C1 segment of cervical spinal cord (tissue), 14 donors: ENCODE results near the gene CISH.

Experiments
- DNase-seq, 14 donors: peaks; one replicate each; lab custom pipeline; 2025; lab: John Stamatoyannopoulos, UW

CISH gene

DNA sequence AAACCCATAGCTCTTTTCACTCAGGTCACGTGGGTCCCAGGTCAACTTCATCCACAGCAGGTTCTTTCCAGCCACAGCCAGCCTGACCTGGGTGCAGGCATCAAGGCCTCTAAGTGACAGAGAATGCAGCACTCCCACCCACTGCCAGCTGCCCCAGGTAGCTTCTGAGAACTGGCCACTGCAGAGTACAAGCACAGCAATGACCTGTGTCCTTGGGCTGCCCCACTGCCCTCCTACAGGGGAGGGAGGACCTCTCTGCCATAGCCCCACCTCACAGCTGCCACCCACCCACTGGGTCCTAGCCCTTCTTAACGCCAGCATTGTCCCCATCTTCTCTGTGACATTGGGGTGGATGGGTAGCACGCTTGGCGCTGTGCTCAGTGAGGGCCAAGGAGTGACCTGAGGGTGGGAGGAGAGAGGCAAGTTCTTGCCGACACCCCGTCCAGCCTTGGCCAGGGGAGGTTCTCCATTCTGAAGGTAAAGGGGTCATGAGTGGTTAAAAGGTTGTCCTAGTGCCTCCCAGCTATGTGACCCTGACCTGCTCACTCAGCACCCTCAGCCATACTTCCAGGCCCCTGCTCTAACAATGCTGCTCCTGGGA lies 12.4 kb downstream of the CISH start:
- DNase-seq: no peak

DNA sequence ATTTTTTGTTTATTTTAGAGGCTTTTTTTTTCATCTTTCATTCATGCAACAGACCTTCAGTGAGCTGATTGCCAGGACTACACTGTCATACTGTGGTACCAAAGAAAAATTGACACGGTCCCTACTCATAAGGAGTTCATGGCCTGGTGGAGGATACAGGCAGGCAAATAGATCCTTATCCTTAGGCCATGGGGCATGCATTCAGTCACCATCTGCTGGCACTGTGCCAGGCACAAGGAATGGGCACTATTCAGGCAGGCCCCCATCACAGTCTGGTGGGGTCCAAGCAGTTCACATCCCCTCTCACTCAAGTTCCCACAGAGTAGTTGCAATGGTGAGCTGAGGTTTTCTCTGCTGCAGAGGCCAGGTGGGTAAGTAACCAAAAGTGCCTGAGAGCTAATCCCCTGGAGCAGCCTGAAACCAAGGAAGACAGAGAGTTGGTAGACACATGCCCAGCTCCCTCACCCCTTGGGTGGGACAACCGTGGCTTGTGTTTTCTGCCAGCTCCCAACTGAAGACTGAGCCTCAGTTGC lies 17.3 kb downstream of the CISH start:
- DNase-seq: no peak

DNA sequence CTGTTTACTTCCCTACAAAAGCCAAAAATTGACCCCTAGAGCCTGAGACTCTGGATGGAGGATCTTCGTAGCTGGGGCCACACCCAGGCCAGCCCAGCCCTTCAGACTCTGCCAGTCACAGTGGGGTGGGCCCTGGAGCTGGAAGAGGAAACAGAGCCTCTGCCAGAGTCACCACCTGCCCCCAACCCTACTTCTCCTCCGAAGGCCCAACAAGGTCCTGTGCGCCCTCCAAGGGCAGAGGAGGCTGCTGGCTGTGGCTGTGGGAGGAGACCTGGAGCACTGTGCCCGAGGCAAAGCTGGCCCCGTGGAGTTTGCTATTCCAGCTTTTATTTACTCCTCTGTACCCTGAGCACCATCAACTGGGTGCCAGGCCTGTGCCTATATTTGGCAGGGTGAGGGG lies 19.0 kb downstream of the CISH start:
- DNase-seq: no peak

DNA sequence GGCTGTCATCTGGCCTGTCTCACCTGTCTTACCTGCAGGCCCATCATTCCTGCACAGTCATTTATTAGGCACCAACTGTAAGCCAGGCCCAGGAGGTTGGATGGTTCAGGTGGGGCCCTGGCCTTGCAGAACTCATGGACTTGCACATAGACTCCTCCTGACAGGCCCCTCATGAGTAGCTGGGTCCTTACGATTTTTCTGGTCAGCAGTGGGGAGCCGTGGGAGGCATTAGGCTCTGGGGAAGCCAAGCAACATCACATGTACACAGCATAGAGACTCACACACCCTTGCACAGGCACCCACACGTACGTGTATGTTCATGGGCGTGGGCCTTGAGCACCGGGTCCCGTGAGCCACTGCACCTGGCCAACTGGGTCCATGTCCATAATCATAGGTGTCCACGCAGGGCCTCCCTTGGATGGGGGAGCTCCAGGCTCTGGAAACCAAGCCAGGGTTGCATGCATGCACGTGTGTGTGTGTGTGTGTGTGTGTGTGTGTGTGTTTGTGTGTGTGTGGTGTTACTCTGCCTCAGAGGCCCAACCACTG lies 20.3 kb downstream of the CISH start:
- no peak for DNase-seq

DNA sequence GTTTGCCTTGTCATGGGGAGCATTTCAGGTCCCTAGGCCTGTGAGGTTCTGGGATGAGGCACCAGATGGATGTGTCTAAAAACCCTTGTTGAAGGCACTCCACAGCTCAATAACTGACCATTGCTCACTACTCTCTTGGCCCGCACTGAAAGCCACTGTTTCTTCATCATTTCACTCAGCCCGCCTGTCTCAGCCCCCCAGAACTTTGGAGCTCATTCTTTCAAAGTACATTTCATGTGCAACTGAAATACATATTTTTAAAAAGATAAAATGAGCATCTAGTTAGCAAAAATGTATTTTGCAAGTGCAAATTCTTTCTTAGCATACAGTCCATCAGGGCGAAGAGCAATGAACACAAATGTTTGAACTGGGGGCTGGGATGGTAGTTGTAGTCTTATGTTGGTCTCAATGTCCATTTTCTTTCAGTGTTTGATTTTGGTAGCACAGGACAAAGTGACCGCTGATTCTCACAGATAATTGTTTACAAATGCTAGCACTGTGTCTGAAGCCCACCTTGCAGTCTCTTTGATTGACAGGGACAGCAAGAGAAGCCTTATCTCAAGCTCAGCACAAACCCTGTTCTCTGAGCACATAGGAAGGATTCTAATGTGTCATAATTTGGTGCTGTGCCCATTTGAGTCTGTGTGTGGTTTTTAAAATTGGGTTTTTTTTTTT lies 22.7 kb downstream of the CISH start:
- no peak for DNase-seq

DNA sequence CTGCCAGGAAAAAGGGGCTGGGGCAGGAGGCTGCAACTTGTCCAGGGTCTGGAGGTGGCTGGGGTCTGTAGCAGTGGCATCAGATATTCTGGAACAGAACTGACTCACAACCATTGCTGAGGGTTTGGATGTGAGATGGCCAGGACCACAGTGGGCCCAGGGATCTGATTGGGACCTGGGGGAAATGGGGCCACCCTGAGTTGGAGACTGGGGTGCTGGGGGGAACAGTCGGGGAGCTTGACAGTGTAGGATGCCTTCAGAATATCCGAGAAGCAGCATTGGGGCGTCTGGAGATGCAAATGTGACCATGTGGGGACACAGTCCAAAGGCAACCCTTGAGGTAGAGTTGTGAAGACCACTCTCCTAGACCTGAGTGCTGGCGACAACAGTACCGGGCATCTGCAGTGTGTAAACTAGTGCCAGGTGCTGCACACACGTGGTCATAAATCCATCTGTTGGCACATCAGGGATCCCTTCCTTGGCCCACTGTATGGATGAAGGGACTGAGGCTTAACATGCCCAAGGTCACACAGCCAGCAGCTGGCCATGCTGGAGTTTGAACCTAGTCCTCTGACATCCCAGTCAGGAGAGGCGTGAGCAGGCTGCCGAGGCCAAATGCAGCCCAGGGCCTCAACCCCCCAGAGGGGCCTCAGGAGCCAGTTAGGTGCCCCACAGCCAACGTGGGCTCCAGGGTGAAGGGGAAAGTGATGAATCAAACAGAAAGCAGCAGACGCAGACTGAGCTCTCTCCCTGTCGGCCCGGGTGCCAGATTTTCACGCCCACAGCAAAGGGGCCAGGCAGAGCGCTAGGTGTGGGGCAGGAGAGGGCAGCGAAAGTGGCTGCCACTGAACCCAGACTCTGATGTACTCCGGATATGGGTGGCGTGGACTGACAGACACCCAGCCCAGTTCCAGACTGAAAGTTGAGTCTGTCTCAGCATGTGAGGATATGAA lies 23.5 kb downstream of the CISH start:
- no peak for DNase-seq

DNA sequence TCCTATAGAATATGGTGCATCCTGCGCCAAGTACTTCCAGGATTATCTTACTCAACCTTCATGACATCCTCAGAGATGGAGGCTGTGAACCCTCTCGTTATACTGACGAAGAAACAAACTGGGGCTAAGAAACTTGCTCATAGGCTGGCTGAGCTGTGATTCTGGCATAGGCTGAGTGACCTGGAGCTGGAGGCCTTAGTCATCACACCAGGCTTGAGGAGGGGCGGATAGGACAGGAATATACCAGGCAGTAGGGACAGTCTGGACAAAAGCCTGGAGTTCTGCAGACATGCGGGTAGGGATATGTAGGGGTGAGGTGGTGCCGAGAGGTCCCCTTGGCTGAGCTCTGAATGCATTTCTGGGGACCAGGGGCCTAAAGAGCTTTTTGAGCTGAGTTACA lies 24.2 kb downstream of the CISH start:
- no peak for DNase-seq

DNA sequence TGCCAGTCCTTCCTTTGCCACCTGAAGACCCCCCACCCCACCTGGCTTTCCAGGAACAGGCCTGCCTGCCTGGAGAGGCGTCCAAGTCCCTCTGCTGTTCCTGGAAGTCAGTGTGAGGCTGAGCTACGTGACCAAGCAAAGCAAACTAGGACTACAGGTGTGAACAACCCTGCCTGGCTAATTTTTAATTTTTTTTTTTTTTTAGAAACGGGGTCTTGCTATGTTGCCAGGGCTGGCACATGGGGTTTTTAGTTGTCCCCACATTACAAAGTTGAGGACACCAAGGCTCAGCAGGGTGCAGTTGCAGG lies 24.9 kb downstream of the CISH start:
- DNase-seq: no peak

DNA sequence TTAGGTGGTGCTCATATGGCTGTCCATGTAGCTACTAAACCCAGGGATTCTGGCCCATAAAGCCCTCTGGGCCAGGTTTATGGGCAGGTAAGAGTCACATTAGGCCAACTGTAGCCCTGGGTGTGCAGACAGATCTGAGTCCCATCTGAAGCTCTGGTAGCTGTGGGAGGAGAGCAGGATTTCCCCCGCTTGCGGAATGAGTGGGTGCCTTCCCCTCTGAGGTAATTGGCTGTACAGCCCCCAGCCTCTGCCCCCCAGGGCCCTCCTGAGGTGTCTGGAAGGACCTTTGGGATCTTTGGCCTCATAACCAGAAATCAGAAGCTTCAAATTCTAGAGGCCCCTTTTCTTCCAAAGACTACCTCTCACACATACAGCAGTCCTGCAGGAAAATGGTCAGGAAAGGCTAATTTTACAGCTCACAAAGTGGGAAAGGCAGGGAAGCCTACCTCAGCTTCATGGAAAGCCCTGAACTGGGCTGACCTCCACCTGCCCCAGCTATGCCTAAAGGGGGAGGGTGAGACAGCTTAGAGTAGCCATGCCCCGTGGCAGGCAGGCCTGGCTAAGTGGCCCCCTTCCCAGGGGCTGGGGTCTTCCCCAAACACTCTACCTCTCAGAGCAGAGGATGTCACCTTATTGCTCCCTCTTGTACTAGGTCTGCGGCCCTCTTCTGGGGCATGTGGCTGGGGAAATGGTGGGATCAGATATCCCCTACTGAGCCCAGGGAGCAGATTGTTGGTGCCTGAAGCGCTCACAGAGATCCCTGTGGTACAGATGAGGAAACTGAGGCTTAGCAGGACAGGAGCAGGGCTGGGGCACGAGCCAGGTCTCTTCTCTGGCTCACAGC lies 25.4 kb downstream of the CISH start:
- no peak for DNase-seq

DNA sequence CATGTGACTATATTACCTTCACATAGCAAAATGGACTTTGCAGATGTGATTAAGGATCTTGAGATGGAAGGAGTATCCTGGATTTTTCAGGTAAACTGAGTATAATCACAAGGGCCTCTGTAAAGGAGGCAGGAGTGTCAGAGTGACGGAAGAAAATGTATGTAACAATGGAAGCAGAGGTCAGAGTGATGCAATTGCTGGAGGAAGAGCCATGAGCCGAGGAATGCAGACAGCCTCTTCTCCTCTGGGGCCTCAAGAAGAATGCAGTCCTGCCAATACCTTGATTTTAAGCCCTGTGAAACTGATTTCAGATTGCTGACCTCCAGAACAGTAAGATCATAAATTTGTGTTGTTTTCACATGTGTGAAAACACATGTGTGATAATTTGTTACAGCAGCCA lies 27.2 kb downstream of the CISH start:
- no peak for DNase-seq

DNA sequence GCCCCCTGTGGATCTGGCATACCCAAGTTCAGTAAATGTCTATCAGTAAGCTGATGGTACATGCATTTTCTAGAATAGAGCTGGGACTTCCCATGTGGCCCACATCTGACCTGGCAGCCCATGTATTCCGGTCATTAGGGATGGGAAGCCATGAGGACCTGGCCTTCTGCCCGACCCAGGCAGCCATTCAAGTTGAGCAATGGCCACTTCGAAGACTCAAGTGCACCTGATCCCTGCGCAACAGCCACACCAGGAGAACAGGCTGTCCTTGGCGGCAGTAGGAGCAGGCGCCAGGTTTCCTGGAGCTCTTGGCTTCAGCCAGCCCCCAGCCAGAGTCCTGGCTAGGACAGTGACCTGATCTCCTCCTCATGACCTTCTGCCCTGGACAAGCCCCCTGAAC lies 27.7 kb downstream of the CISH start:
- DNase-seq: peak in 8 of 14 donors; percentile 5 to 82 (median 26)

DNA sequence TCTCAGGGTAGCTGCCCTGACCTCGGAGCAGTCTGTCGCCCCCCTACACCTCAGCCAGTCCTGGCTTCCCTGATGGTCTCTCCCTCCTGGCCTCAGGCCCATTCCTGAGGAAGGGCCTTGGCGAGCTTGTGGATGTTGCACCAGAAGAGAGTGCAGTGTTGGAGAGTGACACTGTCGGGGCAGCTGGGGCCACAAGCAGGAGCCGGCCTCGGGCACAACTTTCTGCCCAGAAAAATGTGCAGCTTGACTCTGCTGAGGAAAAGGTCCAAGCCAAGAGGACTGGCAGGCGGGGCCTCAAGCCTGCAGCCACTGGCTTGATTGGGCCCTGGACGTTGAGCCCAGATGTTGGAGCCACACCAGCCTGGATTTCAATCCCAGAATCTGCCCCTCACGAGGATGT lies 29.5 kb downstream of the CISH start:
- DNase-seq: no peak

DNA sequence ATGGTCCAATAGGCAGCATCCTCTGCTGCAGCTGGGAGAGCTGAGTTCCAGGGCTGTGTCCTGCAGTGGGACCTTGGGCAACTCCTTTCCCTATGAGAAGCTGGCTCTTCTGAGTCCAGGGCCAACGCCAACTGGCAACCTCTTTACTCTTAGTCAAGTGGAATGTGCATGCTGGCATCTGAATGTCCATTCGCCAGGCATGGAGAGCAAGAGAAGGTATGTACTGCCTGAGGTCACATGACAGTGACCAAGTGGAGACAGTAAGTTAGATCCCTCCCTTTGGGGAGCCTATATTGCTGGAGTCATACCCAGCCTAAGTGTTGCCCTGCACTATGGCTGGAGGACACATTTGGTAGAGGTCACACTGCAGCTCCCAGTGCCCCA lies 30.1 kb downstream of the CISH start:
- DNase-seq: no peak

DNA sequence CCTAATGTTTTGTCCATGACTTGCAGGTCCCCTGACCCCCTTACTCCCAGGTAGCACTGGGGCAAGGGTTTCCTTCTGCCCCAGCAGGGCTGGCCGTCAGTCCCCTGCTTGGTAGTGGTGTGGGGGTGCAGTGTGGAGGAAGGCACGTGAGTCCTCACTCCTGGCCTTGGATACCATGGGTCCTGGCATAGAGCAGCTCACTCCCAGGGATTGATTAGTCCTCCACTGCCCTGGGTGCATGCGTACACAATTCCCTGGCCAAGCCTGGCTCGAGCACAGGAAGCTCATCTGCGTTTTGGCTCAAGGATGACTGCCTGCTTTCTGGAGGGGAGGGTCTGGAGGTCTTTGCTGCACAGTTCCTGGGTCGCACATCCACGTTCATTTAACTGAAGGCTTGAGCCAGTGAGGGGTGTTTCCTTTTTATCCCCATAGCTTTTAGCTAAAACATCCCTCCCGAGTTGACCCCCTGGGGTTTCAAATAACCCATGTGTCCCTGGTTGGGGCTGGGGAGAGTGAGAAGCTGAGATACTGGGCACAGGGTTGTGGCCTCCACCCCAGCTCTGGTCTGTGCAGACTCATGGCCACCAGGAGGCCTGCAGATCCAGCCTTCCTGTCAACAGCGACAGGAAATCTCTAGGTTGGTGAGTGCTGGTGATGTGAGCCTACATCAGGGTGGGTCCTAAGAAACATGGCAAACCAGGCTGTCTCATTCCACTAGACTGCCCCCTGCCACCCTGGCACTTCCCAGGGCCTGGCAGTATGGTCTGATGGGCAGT lies 30.7 kb downstream of the CISH start:
- no peak for DNase-seq

DNA sequence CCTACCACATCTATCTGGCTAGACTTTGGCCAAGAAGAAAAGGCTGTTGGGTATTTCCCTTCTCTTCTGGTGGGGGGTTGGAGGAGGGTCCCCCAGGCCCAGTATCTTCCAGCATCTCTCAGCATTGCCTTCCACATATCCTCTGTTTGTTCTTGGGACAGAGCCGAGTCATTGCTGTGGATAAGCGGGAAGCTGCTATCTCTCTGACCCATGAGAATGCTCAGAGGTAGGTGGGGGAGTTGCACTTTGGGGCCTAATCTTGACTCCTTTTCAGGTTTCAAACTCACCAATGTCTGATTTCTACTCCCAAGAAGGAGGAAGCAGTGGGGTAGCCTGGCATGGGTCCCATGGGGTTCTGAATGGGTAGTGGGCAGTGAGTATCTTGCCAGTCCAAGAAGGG lies 34.2 kb downstream of the CISH start:
- no peak for DNase-seq

DNA sequence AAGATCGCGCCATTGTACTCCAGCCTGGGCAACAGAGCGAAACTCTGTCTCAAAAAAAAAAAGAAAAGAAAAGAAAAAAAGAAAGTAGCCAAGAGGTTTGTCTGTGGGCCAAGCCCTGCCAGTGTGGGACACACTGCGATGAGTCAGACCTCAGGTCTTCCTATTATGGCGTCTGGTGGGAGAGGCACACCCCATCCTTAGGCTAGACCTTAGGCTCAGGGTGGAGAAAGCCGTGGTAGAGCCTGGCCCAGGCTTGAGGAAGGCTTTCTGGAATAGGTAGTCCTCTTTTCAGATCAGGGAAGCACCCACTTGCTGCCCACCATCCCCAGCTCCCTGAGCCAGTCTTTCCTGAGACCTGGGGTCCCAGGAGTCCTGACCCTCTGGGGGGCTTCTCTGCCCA lies 36.2 kb downstream of the CISH start:
- DNase-seq: no peak

DNA sequence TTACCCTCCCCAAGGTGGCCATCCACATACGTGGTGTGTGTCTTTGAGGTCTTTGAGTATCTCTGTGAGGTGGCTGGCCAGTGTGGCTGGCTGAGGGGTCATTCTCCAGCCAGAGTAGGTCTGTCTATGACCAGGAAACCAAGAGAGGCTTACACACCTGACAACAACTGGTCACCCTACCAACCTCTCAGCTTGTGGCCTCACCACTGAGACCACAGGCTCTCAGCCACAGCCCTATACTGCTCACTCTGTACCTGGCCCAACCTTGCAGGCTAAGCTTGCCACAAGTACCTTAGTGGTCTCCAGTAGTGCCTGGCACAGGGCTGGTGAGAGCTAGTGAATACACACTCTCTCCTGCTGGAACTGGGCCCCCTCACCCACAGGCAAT lies 37.1 kb downstream of the CISH start:
- DNase-seq: no peak

DNA sequence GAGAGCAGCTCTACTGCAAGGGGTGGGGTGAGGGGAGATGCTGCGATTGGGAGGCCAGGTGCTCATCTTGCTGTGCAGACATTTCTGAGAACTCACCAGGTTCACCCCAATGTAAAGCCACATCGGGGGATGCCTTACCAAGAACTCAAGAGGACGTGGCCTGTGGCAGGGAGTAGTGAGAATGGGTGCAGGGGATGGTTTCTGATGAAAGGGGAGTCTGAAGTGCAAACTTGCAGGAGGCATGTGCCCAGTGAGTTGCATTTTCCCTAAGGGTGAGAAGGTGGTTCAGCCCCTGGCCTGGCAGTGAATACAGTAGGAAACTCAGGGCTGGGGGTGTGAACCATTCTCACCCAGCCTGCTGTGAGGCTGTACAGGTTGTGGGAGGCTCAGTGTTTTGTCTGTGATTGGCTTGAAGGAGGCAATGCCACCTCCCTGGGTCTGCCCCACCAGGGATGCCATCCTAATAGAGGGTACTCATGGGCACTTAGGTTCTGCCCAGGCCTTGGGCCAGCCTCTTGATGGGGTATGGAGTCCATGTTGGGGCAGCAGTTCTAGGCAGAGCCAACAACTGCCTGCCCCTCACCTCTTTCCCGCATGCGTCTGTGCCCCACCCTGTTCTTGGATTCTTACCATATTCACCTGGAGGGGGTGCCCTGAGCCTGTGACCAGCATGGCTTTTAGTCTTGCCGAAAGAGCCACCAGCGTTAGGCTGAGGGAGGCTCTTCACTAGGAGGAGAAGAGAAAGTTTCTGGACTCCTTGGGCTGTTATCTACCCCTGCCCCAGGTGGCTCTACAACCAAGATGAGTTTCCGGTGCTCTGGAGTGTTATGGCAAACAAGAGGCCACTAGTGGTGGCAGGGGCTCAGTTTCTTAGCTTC lies 37.8 kb downstream of the CISH start:
- DNase-seq: no peak

DNA sequence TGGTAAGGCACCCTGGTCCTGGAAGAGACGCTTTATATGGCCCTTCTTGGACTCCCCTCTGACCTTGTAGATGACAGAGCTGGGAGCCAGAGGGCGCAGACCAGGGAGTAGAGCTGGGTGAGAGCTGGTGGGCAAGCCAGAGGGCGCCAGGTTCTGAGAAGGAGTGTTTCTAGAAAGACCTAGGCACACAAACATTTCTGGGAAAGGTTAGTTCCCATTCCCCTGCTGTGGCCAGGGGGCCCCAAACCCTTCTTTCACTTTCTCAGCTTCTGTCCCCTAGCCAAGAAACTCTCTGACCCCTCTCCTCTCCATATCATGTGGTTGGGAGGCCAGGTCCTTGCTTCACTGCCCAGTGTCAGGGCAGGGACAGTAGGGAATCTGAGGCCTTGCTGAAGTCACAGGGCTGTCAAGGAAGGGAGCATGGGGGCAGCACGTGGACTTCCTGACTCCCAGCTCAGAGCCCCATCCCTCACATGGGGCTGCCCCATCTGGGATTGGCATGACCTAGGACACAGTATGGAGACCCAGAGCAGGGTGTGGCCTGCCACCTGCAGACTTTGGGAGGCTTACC lies 38.7 kb downstream of the CISH start:
- no peak for DNase-seq
